SK-N-SH treated with all-trans-retinoic acid at 6 μM for 48 hours (cell line): ENCODE data around the gene OR1S1.
"Not testable (repeated sequence)": the region's sequence is repeated elsewhere in the genome, so short reads cannot be mapped to it uniquely, and the experiment has no call there.

Experiments
- ATAC-seq: fragments of 200-7000 bp; cut with Tn5 transposase; 3 replicates; pipeline ENCODE4 v1.9.1; 2020; ENCODE audit warnings: mild to moderate bottlenecking, moderate library complexity
- ARNTL ChIP-seq: fragments of 450-650 bp; formaldehyde crosslinking; IDR thresholded peaks from 2 replicates; pipeline ENCODE4 v1.5.0; 2020; ENCODE audit warnings: low read depth, mild to moderate bottlenecking, moderate library complexity, borderline replicate concordance
- CSDC2 ChIP-seq: fragments of 250-450 bp; sonication (Bioruptor Pico); IDR thresholded peaks from 2 replicates; pipeline ENCODE4 v1.5.0; 2020; ENCODE audit warnings: mild to moderate bottlenecking, moderate library complexity
- CSRNP3 ChIP-seq: fragments of 250-450 bp; sonication (Bioruptor Pico); IDR thresholded peaks from 2 replicates; pipeline ENCODE4 v1.5.1; 2021; ENCODE audit warnings: mild to moderate bottlenecking, moderate library complexity
- GLIS3 ChIP-seq: fragments of 250-450 bp; sonication (Bioruptor Pico); IDR thresholded peaks from 2 replicates; pipeline ENCODE4 v1.5.0; 2020; ENCODE audit warnings: mild to moderate bottlenecking, moderate library complexity
- ISL1 ChIP-seq: fragments of 250-450 bp; sonication (Bioruptor Pico); IDR thresholded peaks from 2 replicates; pipeline ENCODE4 v2.1.2; 2022; ENCODE audit warnings: mild to moderate bottlenecking, moderate library complexity
- PATZ1 ChIP-seq: fragments of 250-450 bp; sonication (Bioruptor Pico); IDR thresholded peaks from 2 replicates; pipeline ENCODE4 v1.8.0; 2020; ENCODE audit warnings: mild to moderate bottlenecking, moderate library complexity, borderline replicate concordance
- POU6F1 ChIP-seq: fragments of 250-450 bp; sonication (Bioruptor Pico); IDR thresholded peaks from 2 replicates; pipeline ENCODE4 v1.8.0; 2021; ENCODE audit warnings: low read depth, mild to moderate bottlenecking, moderate library complexity, borderline replicate concordance
- SNAI2 ChIP-seq: fragments of 250-450 bp; sonication (Bioruptor Pico); IDR thresholded peaks from 2 replicates; pipeline ENCODE4 v1.5.0; 2020; ENCODE audit warnings: mild to moderate bottlenecking, moderate library complexity
- TCF4 ChIP-seq: fragments of 250-450 bp; sonication (Bioruptor Pico); IDR thresholded peaks from 2 replicates; pipeline ENCODE4 v1.8.0; 2021; ENCODE audit warnings: mild to moderate bottlenecking, moderate library complexity, borderline replicate concordance
- TOX ChIP-seq: fragments of 250-450 bp; sonication (Bioruptor Pico); IDR thresholded peaks from 2 replicates; pipeline ENCODE4 v1.8.0; 2021; ENCODE audit warnings: mild to moderate bottlenecking, moderate library complexity, borderline replicate concordance
- TSHZ2 ChIP-seq: fragments of 250-450 bp; sonication (Bioruptor Pico); IDR thresholded peaks from 2 replicates; pipeline ENCODE4 v1.5.0; 2020; ENCODE audit warnings: mild to moderate bottlenecking, moderate library complexity
- ZC3H10 ChIP-seq: fragments of 250-450 bp; sonication (Bioruptor Pico); IDR thresholded peaks from 2 replicates; pipeline ENCODE4 v1.5.1; 2021; ENCODE audit warnings: mild to moderate bottlenecking, moderate library complexity
- ZFP3 ChIP-seq: fragments of 250-450 bp; sonication (Bioruptor Pico); IDR thresholded peaks from 2 replicates; pipeline ENCODE4 v1.5.0; 2020; ENCODE audit warnings: mild to moderate bottlenecking, moderate library complexity
- ZFP30 ChIP-seq: fragments of 450-650 bp; formaldehyde crosslinking; IDR thresholded peaks from 2 replicates; pipeline ENCODE4 v1.5.0; 2022; ENCODE audit warnings: mild to moderate bottlenecking, moderate library complexity
- ZNF70 ChIP-seq: fragments of 450-650 bp; formaldehyde crosslinking; IDR thresholded peaks from 2 replicates; pipeline ENCODE4 v1.5.0; 2020; ENCODE audit warnings: mild to moderate bottlenecking, moderate library complexity
- ZNF8 ChIP-seq: fragments of 450-650 bp; formaldehyde crosslinking; IDR thresholded peaks from 2 replicates; pipeline ENCODE4 v1.5.0; 2020; ENCODE audit warnings: mild to moderate bottlenecking, moderate library complexity
- TF ChIP-seq, protein P1 (sequence below): fragments of 250-450 bp; sonication (Bioruptor Pico); IDR thresholded peaks from 2 replicates; pipeline ENCODE4 v1.5.1; 2020; ENCODE audit warnings: low read depth, mild to moderate bottlenecking, moderate library complexity

OR1S1 gene

GRCh38 chr11:58212420-58212819 lies at the start of gene OR1S1:
OR1S1 (plus strand) TSS chr11:58212720.
- ATAC-seq = not testable (repeated sequence)

DNA sequence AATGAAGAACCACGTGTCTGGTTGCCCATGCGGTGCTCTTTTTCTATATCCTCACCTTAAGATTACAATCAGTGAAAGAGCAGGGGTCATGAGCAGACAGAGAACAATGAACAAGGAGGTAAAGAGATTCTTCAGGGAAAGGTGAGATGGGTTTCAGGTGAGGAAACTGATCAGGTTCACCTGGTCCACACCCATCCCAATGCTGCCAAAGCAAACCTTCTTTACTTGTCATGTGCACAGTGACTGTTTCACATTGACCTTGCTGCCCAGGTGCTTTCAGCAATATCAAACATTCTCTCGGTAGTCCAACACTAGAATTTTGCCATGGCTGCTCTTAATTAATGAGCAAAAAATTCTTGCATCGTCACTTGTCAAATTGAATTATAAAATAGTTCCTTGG lies 48.1 kb upstream of the OR1S1 start:
- ATAC-seq = no peak
- no peak for TF ChIP-seq SNAI2
- TF ChIP-seq POU6F1 (CRISPR knock-in tag) = no peak
- TF ChIP-seq ZFP30 = no peak
- no peak for TF ChIP-seq CSDC2 (CRISPR knock-in tag)
- no peak for TF ChIP-seq PATZ1 (CRISPR knock-in tag)
- TF ChIP-seq, protein P1, sequence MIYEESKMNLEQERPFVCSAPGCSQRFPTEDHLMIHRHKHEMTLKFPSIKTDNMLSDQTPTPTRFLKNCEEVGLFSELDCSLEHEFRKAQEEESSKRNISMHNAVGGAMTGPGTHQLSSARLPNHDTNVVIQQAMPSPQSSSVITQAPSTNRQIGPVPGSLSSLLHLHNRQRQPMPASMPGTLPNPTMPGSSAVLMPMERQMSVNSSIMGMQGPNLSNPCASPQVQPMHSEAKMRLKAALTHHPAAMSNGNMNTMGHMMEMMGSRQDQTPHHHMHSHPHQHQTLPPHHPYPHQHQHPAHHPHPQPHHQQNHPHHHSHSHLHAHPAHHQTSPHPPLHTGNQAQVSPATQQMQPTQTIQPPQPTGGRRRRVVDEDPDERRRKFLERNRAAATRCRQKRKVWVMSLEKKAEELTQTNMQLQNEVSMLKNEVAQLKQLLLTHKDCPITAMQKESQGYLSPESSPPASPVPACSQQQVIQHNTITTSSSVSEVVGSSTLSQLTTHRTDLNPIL (CRISPR knock-in tag) = no peak
- no peak for TF ChIP-seq ISL1
- no peak for TF ChIP-seq ZNF8
- TF ChIP-seq ZC3H10 (CRISPR knock-in tag) = no peak
- no peak for TF ChIP-seq TOX (CRISPR knock-in tag)
- no peak for TF ChIP-seq GLIS3 (CRISPR knock-in tag)
- no peak for TF ChIP-seq TSHZ2 (CRISPR knock-in tag)
- no peak for TF ChIP-seq CSRNP3

DNA sequence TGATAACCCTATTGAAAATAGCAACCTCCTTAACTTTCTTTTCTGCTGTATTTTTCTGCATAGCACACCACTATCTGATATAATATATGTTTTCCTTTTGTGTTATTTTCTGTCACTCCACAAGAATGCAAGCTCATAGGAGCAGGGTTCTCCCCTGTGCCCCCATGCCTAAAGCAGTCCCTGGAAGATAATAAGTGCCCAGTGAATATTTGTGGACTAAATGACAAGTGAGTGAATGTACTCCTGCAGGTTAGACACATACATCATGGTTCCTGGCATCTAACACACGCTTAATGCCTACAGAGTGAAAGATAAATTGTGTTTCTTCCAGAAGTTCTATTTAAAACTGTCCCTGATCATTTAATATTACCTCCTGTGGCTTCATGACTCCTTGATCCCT lies 47.5 kb upstream of the OR1S1 start:
- TF ChIP-seq GLIS3 (CRISPR knock-in tag) = no peak
- TF ChIP-seq, all 23 proteins: peak for 0
- no peak for ATAC-seq

GRCh38 chr11:58165504-58166106 lies 46.9 kb upstream of the OR1S1 start:
- ATAC-seq = no peak
- TF ChIP-seq CSRNP3 (no peak), TOX (CRISPR knock-in tag) (no peak), ZNF70 (no peak), TSHZ2 (CRISPR knock-in tag) (no peak), ISL1 (no peak), ZC3H10 (CRISPR knock-in tag) (no peak), ZFP3 (CRISPR knock-in tag) (no peak), GLIS3 (CRISPR knock-in tag) (no peak), PATZ1 (CRISPR knock-in tag) (no peak), SNAI2 (no peak), TCF4 (CRISPR knock-in tag) (no peak), ARNTL (no peak)
- TF ChIP-seq, protein P1 (CRISPR knock-in tag) = no peak
